Measurements from ENCODE around the gene SYT2.

SYT2 gene

DNA sequence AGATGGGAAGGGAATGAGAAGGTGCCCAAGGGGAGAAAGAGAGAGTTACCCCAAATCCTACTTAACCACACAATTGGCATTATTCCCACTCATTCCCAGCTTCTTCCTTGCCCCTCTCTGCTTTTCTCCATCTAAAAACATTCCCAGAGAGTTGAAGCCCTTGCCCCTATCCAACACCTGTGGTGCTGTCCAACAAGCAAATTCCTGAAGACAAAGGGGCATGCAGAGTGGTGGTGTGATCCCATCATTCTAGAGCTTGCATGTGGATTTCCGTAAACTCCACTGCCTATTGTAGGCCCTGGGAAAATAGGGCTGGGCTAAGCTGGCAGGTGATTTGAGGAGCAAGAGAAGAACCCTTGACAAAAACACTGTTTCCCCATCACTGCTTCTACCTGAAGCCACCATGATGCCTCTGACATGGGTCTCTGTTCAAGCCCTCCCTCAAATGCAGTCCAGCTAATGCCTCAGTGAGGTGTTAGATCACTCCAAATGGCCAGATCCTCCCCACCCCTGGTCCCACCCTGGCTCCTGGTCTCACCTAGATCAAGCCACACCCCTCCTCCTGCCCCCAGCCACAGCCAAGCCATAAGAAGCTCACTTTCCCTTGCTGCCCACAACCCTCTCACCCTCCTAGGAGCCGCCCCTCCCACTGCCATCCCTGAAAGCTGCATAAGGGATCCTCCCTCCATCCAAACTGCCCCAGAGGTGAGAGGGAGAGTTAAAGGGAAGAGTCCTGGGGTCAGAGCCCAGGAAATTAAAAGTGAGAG is 29.5 kb downstream of the SYT2 start:
- H3K27ac ChIP-seq (ENCODE audit: low read depth, low read length): no peak overlapping the region
- H3K9me3 ChIP-seq (ENCODE audit: control insufficient read depth in 1 of 2, low read length in 2 of 2): no peaks in the 10 kb centered on the region
- no peak overlapping the region for H3K9ac ChIP-seq (ENCODE audit: low read depth in 1 of 2, low read length in 2 of 2)
- peaks cover 7 to 8% of the 10 kb centered on the region in 2 donors for H3K27me3 ChIP-seq (ENCODE audit: control insufficient read depth in 1 of 2, insufficient read depth in 2 of 2, low read length in 2 of 2)
- no peaks in the 10 kb centered on the region for H3K4me1 ChIP-seq (ENCODE audit: control insufficient read depth in 1 of 2, insufficient read depth in 2 of 2, low read length in 2 of 2)
- no peak overlapping the region for H3K4me3 ChIP-seq (ENCODE audit: low read depth in 1 of 2, low read length in 2 of 2)
- no peaks in the 10 kb centered on the region for H3K36me3 ChIP-seq (ENCODE audit: control insufficient read depth in 1 of 2, insufficient read depth in 2 of 2, low read length in 2 of 2)

DNA sequence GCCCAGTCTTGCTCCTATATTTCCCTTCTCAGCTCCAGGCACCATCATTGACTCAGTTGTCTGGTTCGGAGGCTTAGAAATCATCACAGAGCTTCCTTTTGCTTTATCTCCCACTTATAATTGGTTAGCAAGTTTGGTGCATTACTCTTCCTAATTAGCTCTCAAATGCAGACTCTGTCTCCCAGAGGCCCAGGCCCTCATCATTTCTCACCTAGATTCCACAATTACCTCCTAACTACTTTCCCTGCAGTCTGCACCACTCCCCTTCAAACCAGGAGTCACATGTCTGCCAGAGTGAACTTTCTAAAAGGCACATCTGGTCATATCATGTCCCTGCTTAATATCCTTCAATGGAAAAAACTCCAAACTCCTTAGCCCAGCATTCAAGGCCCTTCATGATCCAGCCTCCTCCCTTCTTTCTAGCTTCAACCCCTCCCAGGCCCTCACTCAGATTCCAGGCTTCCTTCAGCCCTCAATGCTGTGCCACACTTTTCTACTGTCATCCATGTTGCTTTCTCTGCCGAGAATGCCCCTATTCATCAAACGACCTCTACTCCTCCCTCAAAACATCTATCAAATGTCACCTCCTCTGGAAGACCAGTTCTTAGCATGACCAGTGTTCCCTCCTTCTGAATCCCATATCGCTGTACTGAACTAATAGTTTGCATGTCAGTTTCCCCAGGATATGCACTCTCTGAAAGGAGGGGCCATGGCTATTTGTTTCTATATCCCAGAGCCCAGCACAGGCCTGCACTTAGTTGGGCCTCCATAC is 30.7 kb downstream of the SYT2 start:
- H3K27ac ChIP-seq (ENCODE audit: low read depth, low read length): no peak overlapping the region
- no peak overlapping the region for H3K9ac ChIP-seq (ENCODE audit: low read depth in 1 of 2, low read length in 2 of 2)
- H3K4me1 ChIP-seq (ENCODE audit: control insufficient read depth in 1 of 2, insufficient read depth in 2 of 2, low read length in 2 of 2): no peaks in the 10 kb centered on the region
- H3K9me3 ChIP-seq (ENCODE audit: control insufficient read depth in 1 of 2, low read length in 2 of 2): no peaks in the 10 kb centered on the region
- no peak overlapping the region for H3K4me3 ChIP-seq (ENCODE audit: low read depth in 1 of 2, low read length in 2 of 2)
- H3K27me3 ChIP-seq (ENCODE audit: control insufficient read depth in 1 of 2, insufficient read depth in 2 of 2, low read length in 2 of 2): peaks cover 7 to 8% of the 10 kb centered on the region in 2 donors
- no peaks in the 10 kb centered on the region for H3K36me3 ChIP-seq (ENCODE audit: control insufficient read depth in 1 of 2, insufficient read depth in 2 of 2, low read length in 2 of 2)

DNA sequence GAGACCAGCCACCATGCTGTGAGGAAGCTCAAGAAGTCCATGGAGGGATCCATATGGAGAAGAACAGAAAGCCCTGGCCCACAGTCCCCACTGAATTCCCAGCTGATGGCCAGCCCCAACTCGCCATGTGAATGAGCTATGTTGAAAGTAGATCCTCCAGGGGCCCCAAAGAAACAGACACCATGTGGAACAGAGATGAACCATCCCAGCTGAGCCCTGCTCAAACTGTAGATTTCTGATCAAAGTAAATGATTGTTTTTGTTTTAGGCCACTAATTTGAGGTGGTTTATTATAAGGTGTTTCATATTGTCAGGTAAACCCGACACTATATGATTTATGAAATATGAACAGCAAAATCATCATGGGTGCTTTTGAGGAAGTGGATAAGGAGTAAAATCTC is 32.8 kb downstream of the SYT2 start:
- H3K27ac ChIP-seq (ENCODE audit: low read depth, low read length): no peak overlapping the region
- no peak overlapping the region for H3K4me3 ChIP-seq (ENCODE audit: low read depth in 1 of 2, low read length in 2 of 2)
- H3K27me3 ChIP-seq (ENCODE audit: control insufficient read depth in 1 of 2, insufficient read depth in 2 of 2, low read length in 2 of 2): peaks cover 3 to 8% of the 10 kb centered on the region in 2 donors

DNA sequence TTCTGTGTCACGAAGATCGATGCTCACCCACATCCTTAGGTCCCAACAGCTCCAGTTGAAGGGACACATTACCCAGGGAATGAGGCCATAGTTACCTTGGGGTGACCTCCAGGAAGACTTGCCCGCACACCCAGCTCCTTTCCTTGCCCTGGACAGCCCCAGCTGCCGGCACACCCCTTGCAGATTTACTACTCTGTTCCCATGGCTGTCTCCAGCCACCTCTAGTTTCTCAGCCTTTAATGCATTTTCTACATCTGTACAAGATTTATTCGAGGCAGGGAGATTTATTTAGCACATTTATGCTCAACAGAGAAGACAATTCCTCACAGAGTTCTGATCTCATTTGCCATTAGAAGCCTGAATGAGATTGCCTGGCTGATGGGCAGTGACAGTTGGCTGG is 36.7 kb downstream of the SYT2 start:
- H3K36me3 ChIP-seq (ENCODE audit: control insufficient read depth in 1 of 2, insufficient read depth in 2 of 2, low read length in 2 of 2): no peaks in the 10 kb centered on the region
- no peaks in the 10 kb centered on the region for H3K27me3 ChIP-seq (ENCODE audit: control insufficient read depth in 1 of 2, insufficient read depth in 2 of 2, low read length in 2 of 2)
- H3K4me1 ChIP-seq (ENCODE audit: control insufficient read depth in 1 of 2, insufficient read depth in 2 of 2, low read length in 2 of 2): peaks cover 0 to 9% of the 10 kb centered on the region in 2 donors
- no peaks in the 10 kb centered on the region for H3K9me3 ChIP-seq (ENCODE audit: control insufficient read depth in 1 of 2, low read length in 2 of 2)
- H3K27ac ChIP-seq (ENCODE audit: low read depth, low read length): no peak overlapping the region
- no peak overlapping the region for H3K9ac ChIP-seq (ENCODE audit: low read depth in 1 of 2, low read length in 2 of 2)
- H3K4me3 ChIP-seq (ENCODE audit: low read depth in 1 of 2, low read length in 2 of 2): no peak overlapping the region

More for the DNA sequence above, 32.8 kb downstream of the SYT2 start:
- Histone ChIP-seq H3K36me3 (ENCODE audit: control insufficient read depth in 1 of 2, insufficient read depth in 2 of 2, low read length in 2 of 2) (no peaks in the 10 kb centered on the region), H3K9ac (ENCODE audit: low read depth in 1 of 2, low read length in 2 of 2) (no peak overlapping the region), H3K4me1 (ENCODE audit: control insufficient read depth in 1 of 2, insufficient read depth in 2 of 2, low read length in 2 of 2) (no peaks in the 10 kb centered on the region), H3K9me3 (ENCODE audit: control insufficient read depth in 1 of 2, low read length in 2 of 2) (no peaks in the 10 kb centered on the region)

DNA sequence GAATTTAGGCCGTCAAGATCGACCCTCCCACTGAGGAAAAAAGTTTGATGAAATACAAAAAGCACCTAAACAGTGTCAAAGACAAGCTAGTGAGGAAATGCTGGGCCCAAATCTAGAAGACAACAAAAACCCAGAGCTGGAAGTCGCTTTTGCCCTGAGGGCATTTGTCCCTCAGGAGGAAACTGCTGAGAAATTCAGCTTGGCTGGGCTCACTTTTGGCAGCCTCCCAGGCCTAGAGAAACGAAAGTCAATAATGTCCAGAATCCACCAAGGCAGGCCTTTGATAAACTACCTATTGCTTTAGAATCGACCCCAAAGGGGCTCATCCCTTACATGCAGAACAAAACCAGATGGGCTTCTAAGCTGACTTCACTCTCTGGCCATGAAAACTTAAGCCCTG is 38.9 kb downstream of the SYT2 start:
- Histone ChIP-seq H3K27me3 (ENCODE audit: control insufficient read depth in 1 of 2, insufficient read depth in 2 of 2, low read length in 2 of 2) (no peaks in the 10 kb centered on the region), H3K36me3 (ENCODE audit: control insufficient read depth in 1 of 2, insufficient read depth in 2 of 2, low read length in 2 of 2) (no peaks in the 10 kb centered on the region), H3K9ac (ENCODE audit: low read depth in 1 of 2, low read length in 2 of 2) (no peak overlapping the region), H3K4me1 (ENCODE audit: control insufficient read depth in 1 of 2, insufficient read depth in 2 of 2, low read length in 2 of 2) (peaks cover 0 to 9% of the 10 kb centered on the region in 2 donors), H3K4me3 (ENCODE audit: low read depth in 1 of 2, low read length in 2 of 2) (no peak overlapping the region), H3K27ac (ENCODE audit: low read depth, low read length) (no peak overlapping the region), H3K9me3 (ENCODE audit: control insufficient read depth in 1 of 2, low read length in 2 of 2) (no peaks in the 10 kb centered on the region)

DNA sequence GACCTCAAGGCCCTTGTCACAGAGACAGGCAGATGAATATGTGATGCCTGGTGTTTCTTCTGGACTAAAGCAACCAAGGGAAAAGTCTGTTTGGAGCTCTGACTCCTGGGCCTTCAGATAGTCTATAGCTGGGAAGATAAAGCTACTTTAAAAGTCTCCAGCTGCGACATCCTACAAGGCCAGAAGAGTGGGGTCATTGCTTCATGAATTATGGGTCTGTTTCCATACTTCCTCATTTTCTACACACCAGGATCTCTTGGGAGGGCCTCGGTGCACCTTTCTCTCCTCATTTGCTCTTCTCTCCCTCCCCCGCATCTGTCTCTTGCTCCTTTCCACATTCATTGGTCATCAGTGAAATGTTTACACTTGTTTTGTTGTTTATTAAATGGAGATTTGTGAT is 44.8 kb downstream of the SYT2 start:
- Histone ChIP-seq H3K9ac (ENCODE audit: low read depth in 1 of 2, low read length in 2 of 2) (no peak overlapping the region), H3K4me1 (ENCODE audit: control insufficient read depth in 1 of 2, insufficient read depth in 2 of 2, low read length in 2 of 2) (no peaks in the 10 kb centered on the region), H3K4me3 (ENCODE audit: low read depth in 1 of 2, low read length in 2 of 2) (no peak overlapping the region), H3K27me3 (ENCODE audit: control insufficient read depth in 1 of 2, insufficient read depth in 2 of 2, low read length in 2 of 2) (peaks cover 0 to 26% of the 10 kb centered on the region in 2 donors), H3K9me3 (ENCODE audit: control insufficient read depth in 1 of 2, low read length in 2 of 2) (no peaks in the 10 kb centered on the region), H3K27ac (ENCODE audit: low read depth, low read length) (no peak overlapping the region), H3K36me3 (ENCODE audit: control insufficient read depth in 1 of 2, insufficient read depth in 2 of 2, low read length in 2 of 2) (no peaks in the 10 kb centered on the region)

DNA sequence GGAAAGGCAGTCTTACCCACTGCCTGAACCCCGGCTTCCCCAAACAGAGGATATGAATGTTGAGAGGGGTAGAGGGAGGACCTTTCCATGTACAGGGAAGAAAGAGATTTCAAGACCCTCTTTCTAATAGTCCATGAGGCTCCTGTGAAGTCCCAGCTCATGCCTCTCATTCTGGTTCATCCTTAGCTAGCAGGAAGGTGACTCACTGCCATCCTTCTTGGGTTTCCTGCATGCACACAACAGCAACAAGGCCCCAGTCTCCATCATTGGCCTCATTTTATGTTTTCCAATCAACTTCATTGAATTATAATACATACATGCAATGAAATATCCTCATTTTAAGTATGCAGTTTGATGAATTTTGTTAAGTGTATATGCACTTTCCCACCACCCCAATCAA is 46.2 kb downstream of the SYT2 start:
- no peaks in the 10 kb centered on the region for H3K36me3 ChIP-seq (ENCODE audit: control insufficient read depth in 1 of 2, insufficient read depth in 2 of 2, low read length in 2 of 2)
- no peak overlapping the region for H3K27ac ChIP-seq (ENCODE audit: low read depth, low read length)
- H3K4me1 ChIP-seq (ENCODE audit: control insufficient read depth in 1 of 2, insufficient read depth in 2 of 2, low read length in 2 of 2): no peaks in the 10 kb centered on the region
- no peaks in the 10 kb centered on the region for H3K9me3 ChIP-seq (ENCODE audit: control insufficient read depth in 1 of 2, low read length in 2 of 2)
- no peak overlapping the region for H3K4me3 ChIP-seq (ENCODE audit: low read depth in 1 of 2, low read length in 2 of 2)
- no peak overlapping the region for H3K9ac ChIP-seq (ENCODE audit: low read depth in 1 of 2, low read length in 2 of 2)
- H3K27me3 ChIP-seq (ENCODE audit: control insufficient read depth in 1 of 2, insufficient read depth in 2 of 2, low read length in 2 of 2): peaks cover 5 to 29% of the 10 kb centered on the region in 2 donors

DNA sequence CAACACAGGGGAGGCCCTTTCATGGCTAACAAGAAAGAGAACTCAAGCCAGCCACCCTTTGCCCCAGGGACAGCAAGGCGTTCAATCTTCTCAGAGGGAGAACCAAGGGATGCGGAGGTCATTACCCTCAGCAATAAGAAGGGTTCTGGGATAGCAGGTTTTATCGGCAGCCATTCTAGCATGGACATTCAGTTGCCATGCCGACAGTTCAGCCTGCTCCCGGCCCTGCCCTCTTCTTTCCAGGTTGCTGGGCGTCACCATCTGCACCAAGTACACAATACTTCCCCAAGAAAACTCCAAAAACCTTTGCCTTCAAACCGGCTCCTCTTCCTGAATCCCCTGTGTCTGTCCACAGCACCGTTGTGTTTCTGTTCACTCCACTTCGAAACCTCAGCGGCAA is 47.1 kb downstream of the SYT2 start:
- H3K4me3 ChIP-seq (ENCODE audit: low read depth in 1 of 2, low read length in 2 of 2): no peak overlapping the region
- H3K9me3 ChIP-seq (ENCODE audit: control insufficient read depth in 1 of 2, low read length in 2 of 2): no peaks in the 10 kb centered on the region
- no peaks in the 10 kb centered on the region for H3K36me3 ChIP-seq (ENCODE audit: control insufficient read depth in 1 of 2, insufficient read depth in 2 of 2, low read length in 2 of 2)
- peaks cover 9 to 29% of the 10 kb centered on the region in 2 donors for H3K27me3 ChIP-seq (ENCODE audit: control insufficient read depth in 1 of 2, insufficient read depth in 2 of 2, low read length in 2 of 2)
- H3K9ac ChIP-seq (ENCODE audit: low read depth in 1 of 2, low read length in 2 of 2): no peak overlapping the region
- H3K4me1 ChIP-seq (ENCODE audit: control insufficient read depth in 1 of 2, insufficient read depth in 2 of 2, low read length in 2 of 2): no peaks in the 10 kb centered on the region
- no peak overlapping the region for H3K27ac ChIP-seq (ENCODE audit: low read depth, low read length)

DNA sequence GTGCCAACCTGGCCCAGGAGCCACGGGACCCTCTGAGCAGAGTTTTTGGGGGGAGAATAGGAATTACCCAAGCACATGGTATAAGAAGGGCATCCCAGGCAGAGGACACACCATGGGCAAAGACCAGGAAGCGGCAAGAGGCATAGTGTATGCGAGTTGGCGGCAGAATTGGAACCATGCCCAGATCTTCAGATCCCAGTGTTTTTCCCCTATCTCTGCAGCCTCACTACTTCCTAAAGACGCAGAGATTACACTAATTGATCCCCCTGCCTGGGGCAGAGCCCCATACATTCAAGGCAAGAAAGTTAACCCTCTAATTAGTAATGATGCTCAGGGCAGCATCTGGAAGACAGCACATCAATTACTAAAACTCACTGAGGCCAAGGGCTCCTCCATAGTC is 48.2 kb downstream of the SYT2 start:
- Histone ChIP-seq H3K36me3 (ENCODE audit: control insufficient read depth in 1 of 2, insufficient read depth in 2 of 2, low read length in 2 of 2) (no peaks in the 10 kb centered on the region), H3K27me3 (ENCODE audit: control insufficient read depth in 1 of 2, insufficient read depth in 2 of 2, low read length in 2 of 2) (peaks cover 16 to 29% of the 10 kb centered on the region in 2 donors), H3K9me3 (ENCODE audit: control insufficient read depth in 1 of 2, low read length in 2 of 2) (no peaks in the 10 kb centered on the region), H3K4me1 (ENCODE audit: control insufficient read depth in 1 of 2, insufficient read depth in 2 of 2, low read length in 2 of 2) (no peaks in the 10 kb centered on the region), H3K27ac (ENCODE audit: low read depth, low read length) (no peak overlapping the region), H3K4me3 (ENCODE audit: low read depth in 1 of 2, low read length in 2 of 2) (no peak overlapping the region), H3K9ac (ENCODE audit: low read depth in 1 of 2, low read length in 2 of 2) (no peak overlapping the region)

DNA sequence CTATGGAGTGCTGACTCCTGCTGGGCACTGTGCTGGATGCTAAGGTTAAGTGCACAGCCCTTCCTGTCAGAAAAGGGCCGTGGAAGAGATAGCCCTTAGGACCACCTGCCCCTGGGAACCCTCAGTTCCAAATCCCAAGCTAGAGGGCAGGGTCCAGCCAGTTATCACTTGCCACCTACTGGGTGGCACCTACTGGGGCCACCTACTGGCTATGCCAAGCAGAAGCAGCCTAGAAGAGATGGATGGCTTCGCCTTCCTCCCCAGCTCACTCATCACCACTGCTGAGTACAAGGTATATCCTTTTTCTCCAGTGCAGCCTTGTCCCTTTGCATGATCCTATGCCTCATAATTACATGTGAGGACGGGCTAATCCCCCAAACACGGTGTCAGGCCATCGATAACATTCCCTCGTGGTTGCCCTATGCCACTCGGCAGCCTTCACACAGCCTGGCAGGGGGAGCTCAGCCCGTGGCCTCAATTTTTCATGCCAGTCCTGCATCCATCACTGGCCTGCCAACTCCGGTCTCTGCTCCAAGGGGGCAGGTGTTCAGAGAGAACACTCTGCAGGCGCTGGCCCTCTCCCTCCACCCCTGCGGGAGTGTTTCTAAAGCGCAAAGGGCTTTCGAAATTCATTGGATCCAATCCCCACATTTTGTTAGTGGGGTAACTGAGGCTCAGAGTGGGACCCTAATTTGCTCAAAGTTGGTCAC is 49.0 kb downstream of the SYT2 start:
- no peaks in the 10 kb centered on the region for H3K9me3 ChIP-seq (ENCODE audit: control insufficient read depth in 1 of 2, low read length in 2 of 2)
- peaks cover 18 to 29% of the 10 kb centered on the region in 2 donors for H3K27me3 ChIP-seq (ENCODE audit: control insufficient read depth in 1 of 2, insufficient read depth in 2 of 2, low read length in 2 of 2)
- no peaks in the 10 kb centered on the region for H3K36me3 ChIP-seq (ENCODE audit: control insufficient read depth in 1 of 2, insufficient read depth in 2 of 2, low read length in 2 of 2)
- no peaks in the 10 kb centered on the region for H3K4me1 ChIP-seq (ENCODE audit: control insufficient read depth in 1 of 2, insufficient read depth in 2 of 2, low read length in 2 of 2)
- no peak overlapping the region for H3K9ac ChIP-seq (ENCODE audit: low read depth in 1 of 2, low read length in 2 of 2)
- no peak overlapping the region for H3K4me3 ChIP-seq (ENCODE audit: low read depth in 1 of 2, low read length in 2 of 2)
- H3K27ac ChIP-seq (ENCODE audit: low read depth, low read length): no peak overlapping the region
